Fibroblast of mammary gland (primary cell): Measurements from ENCODE around the gene ROGDI.
"Not testable (repeated sequence)": the region's sequence is repeated elsewhere in the genome, so short reads cannot be mapped to it uniquely, and the experiment has no call there.

Experiments used
- DNase-seq: peaks from one replicate; pipeline ENCODE4 v3.0.0-alpha.2; 2010; ENCODE audit warnings: low read depth
- H3K4me3 ChIP-seq: 2 replicates; pipeline ENCODE4 v1.5.1; 2011; ENCODE audit warnings: low read depth, mild to moderate bottlenecking, low read length, moderate library complexity; ENCODE audit not compliant: control insufficient read depth
- CTCF ChIP-seq: conservative IDR thresholded peaks from 2 replicates; pipeline ENCODE4 v1.5.1; 2011; ENCODE audit warnings: low read depth, low read length, inconsistent platforms; ENCODE audit not compliant: control insufficient read depth, insufficient read depth

ROGDI gene

DNA sequence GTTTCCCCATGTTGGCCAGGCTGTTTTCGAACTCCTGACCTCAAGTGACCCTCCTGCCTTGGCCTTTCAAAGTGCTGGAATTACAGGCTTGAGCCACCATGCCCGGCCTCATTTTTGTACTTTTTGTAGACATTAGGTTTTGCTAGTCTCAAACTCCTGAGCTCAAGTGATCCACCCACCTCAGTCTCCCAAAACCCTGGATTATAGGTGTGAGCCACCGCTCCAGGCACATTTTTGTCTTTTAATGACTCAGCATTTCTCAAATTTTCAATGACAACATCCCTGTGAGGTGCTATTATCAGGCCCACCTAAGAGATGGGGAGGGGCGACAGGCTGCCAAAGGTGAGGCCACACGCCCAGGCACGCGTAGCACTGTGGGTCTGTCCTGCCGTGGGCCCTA is 15.4 kb downstream of the ROGDI start:
- TF ChIP-seq CTCF = no peak

DNA sequence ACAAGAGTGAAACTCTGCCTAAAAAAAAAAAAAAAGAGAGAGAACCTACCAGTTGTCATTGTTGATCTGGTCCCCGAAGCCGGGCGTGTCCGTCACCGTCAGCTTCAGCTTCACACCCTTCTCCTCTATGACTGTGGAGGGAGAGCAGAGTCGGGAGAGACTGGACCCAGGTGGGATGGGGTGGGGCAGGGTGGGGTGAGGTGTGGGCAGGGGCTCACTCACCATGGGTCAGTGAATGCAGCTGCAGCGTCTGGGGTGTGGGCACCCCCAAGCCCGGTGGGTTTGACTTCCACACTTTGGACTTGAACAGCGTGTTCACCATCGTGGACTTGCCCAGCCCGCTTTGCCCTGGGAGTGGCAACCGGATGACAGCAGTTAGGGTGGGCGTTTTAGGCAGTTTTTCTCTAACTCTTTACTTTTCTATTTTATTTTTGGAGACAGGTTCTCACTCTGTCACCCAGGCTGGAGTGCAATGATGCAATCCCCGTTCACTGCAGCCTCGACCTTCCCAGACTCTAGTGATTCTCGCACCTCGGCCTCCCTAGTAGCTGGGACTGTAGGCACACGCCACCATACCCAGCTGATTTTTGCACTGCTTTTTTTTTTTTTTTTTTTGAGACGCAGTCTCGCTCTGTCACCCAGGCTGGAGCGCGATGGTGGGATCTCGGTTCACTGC is 16.5 kb downstream of the ROGDI start:
- TF ChIP-seq CTCF = no peak
- H3K4me3 ChIP-seq = no peak overlapping the region
- no peak for DNase-seq

More for the DNA sequence above, 15.4 kb downstream of the ROGDI start:
- H3K4me3 ChIP-seq = no peak overlapping the region
- no peak for DNase-seq

DNA sequence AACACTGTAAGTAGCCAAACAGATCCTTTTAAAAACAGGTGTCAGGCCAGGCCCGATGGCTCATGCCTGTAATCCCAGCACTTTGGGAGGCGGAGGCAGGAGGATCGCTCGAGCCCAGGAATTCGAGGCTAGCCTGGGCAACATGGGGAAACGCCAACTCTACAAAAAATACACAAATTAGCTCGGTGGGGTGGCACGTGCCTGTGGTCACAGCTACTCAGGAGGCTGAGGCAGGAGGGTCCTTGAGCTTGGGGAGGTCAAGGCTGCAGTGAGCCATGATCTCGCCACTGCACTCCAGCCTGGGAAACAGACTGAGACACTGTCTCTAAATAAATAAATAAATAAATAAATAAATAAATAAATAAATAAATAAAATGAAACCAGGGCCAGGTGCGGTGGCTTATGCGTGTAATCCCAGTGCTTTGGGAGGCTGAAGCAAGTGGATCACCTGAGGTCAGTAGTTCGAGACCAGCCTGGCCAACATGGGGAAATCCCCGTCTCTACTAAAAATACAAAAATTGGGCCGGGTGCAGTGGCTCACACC is 17.9 kb downstream of the ROGDI start:
- H3K4me3 ChIP-seq, DNase-seq: not testable (repeated sequence)

- no peak for DNase-seq
- no peak overlapping the region for H3K4me3 ChIP-seq
- no peak for TF ChIP-seq CTCF
These were observed 18.5 kb downstream of the ROGDI start for GRCh38 chr16:4783951-4784336.

- no peak for TF ChIP-seq CTCF
- no peak overlapping the region for H3K4me3 ChIP-seq
- DNase-seq = no peak
These were observed 19.0 kb downstream of the ROGDI start for GRCh38 chr16:4783251-4783950.

DNA sequence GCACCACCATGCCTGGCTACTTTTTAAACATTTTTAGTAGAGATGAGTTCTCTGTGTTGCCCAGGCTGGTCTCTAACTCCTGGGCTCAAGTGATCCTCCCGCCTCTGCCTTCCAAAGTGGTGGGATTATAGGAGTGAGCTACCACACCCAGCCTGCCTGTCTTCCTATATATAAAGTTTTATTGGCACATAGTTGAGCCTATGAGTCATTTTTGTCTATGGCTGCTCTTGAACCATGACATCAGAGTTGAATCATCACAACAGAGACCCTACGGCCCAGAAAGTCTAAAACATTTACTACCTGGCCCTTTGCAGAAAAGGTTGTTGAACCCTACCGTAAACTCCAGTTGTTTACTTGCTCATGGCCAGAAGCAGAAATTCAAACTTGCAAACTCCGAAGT is 22.2 kb downstream of the ROGDI start:
- H3K4me3 ChIP-seq = no peak overlapping the region
- peak; percentile 36 for DNase-seq
- TF ChIP-seq CTCF = no peak

DNA sequence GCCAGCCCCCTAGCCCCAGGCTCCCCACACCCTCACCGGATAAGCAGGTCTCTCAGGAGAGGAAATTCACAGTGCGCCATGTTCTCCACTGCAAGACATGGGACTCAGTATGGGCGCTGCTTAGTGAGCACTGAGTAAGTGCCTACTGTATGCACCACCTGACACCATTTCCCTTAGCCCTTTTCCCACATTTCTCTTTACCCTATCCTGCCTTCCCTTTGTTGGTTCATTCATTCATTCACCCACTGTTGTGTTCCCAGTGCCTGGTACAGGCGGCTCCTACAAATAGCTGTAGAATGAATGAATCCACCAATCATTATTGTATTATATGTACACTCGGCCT is 24.4 kb downstream of the ROGDI start:
- no peak for TF ChIP-seq CTCF
- H3K4me3 ChIP-seq = no peak overlapping the region
- DNase-seq = no peak
